K562 (cell line): ENCODE measurements around the gene CCDC69. TPM values are rescaled to one million over a fixed set of nuclear protein-coding genes. Genes with fewer than 3 reads are reported as not detected.

Source experiments
- RBM14 ChIP-seq: fragments of 200-400 bp; formaldehyde crosslinking; IDR thresholded peaks from 2 replicates; pipeline ENCODE4 v1.6.1; 2018; ENCODE audit warnings: low read depth, mild to moderate bottlenecking, low read length, moderate library complexity, borderline replicate concordance; ENCODE audit not compliant: insufficient read depth
- SRSF9 ChIP-seq: fragments of 200-400 bp; formaldehyde crosslinking; IDR thresholded peaks from 2 replicates; pipeline ENCODE4 v1.6.1; 2017; ENCODE audit warnings: low read depth, low read length, borderline replicate concordance
- ZBTB1 ChIP-seq: sonication (generic); formaldehyde crosslinking; IDR thresholded peaks from 2 replicates; pipeline ENCODE4 v1.8.1; 2023; ENCODE audit warnings: missing genetic modification reagents, low read depth, mild to moderate bottlenecking, borderline replicate concordance
- ZBTB9 ChIP-seq: fragments of 450-650 bp; formaldehyde crosslinking; IDR thresholded peaks from 2 replicates; pipeline ENCODE4 v1.4.0; 2020; ENCODE audit warnings: mild to moderate bottlenecking, moderate library complexity
- ZKSCAN1 ChIP-seq: fragments of 150-350 bp; IDR thresholded peaks from 2 replicates; pipeline ENCODE4 v1.6.1; 2016; ENCODE audit warnings: low read depth, low read length
- ZNF318 ChIP-seq, 2 experiments: fragments of 450-650 bp; IDR thresholded peaks; 2 replicates each; pipeline ENCODE4 v1.6.1; 2016; ENCODE audit warnings: mild to moderate bottlenecking in 2 of 2, borderline replicate concordance in 1 of 2, low read depth in 1 of 2, moderate library complexity in 1 of 2
- polyA plus RNA-seq, 8 experiments: library from polyadenylated mRNA; depleted of rRNA in 4 of 8; stranded (reverse) in 5 of 8; unstranded in 3 of 8; fragments of >200 nt; fragmentation: Nextera tagmentation in 2 of 8; fragmentation: Illumina TruSeq in 1 of 8; extraction: Ambion mirVana in 2 of 8; extraction: Trizol in 1 of 8; gene quantifications; 2 replicates each; pipeline versions ENCODE4 v1.2.1 to v1.2.3, GENCODE V29; 2011 to 2014; ENCODE audit warnings: inconsistent platforms in 1 of 8, missing spikeins in 1 of 8
- total RNA-seq, 7 experiments: library from RNA; depleted of rRNA in 6 of 7; stranded (reverse); fragments of >200 nt in 6 of 7; fragmentation: Illumina TruSeq in 2 of 7; extraction: Trizol in 2 of 7; gene quantifications; 2 replicates each; pipeline versions ENCODE4 v1.2.1 to v1.2.3, GENCODE V29; 2011 to 2021; ENCODE audit warnings: low replicate concordance in 1 of 7

The CCDC69 gene
- total and polyA plus RNA-seq, 9 of the 15 experiments (the other 6 are each of a cell fraction or from before 2014, with no cell fraction given): 0.65 to 12.2 (median 7.6) TPM

GRCh38 chr5:151186538-151186937 is 37.4 kb downstream of the CCDC69 start (continued):
- no peak for TF ChIP-seq ZNF318 (IDR thresholded peaks at IDR 0.05; ENCODE audit: borderline replicate concordance in 1 of 2, low read depth in 1 of 2)
- TF ChIP-seq RBM14: no peak
- TF ChIP-seq ZKSCAN1: no peak
- TF ChIP-seq ZBTB9 (CRISPR knock-in tag): no peak
- TF ChIP-seq SRSF9: no peak
- no peak for TF ChIP-seq ZBTB1
